GM03348 (cell line): ENCODE data around the gene ATP10A.

ENCODE experiments used
- DNase-seq: peaks from one replicate; pipeline ENCODE4 v3.0.0; 2012; ENCODE audit warnings: low spot score

Gene ATP10A

GRCh38 chr15:25739687-25740121 lies 123.4 kb downstream of the ATP10A start:
- DNase-seq, result peak; percentile 48

- DNase-seq, result no peak
Observed at GRCh38 chr15:25738171-25738965, 124.8 kb downstream of the ATP10A start.

- no peak for DNase-seq
Observed at GRCh38 chr15:25737218-25737643, 125.9 kb downstream of the ATP10A start.

GRCh38 chr15:25736461-25736860 lies 126.7 kb downstream of the ATP10A start:
- DNase-seq, result peak; percentile 41

GRCh38 chr15:25735550-25736384 lies 127.4 kb downstream of the ATP10A start:
- no peak for DNase-seq

GRCh38 chr15:25734680-25735355 lies 128.3 kb downstream of the ATP10A start:
- DNase-seq, result no peak

- DNase-seq, result no peak
Observed at GRCh38 chr15:25733856-25734679, 129.1 kb downstream of the ATP10A start.

GRCh38 chr15:25733036-25733855 lies 129.9 kb downstream of the ATP10A start:
- DNase-seq, result no peak

GRCh38 chr15:25732191-25732590 lies 130.9 kb downstream of the ATP10A start:
- DNase-seq, result no peak

GRCh38 chr15:25731411-25731810 lies 131.7 kb downstream of the ATP10A start:
- no peak for DNase-seq

GRCh38 chr15:25730918-25731317 lies 132.2 kb downstream of the ATP10A start:
- no peak for DNase-seq

GRCh38 chr15:25728816-25729215 lies 134.3 kb downstream of the ATP10A start:
- DNase-seq, result no peak

GRCh38 chr15:25727867-25728600 lies 135.1 kb downstream of the ATP10A start:
- no peak for DNase-seq

GRCh38 chr15:25727116-25727515 lies 136.0 kb downstream of the ATP10A start:
- no peak for DNase-seq

- no peak for DNase-seq
Observed at GRCh38 chr15:25725758-25726157, 137.4 kb downstream of the ATP10A start.

- DNase-seq, result no peak
Observed at GRCh38 chr15:25724899-25725298, 138.2 kb downstream of the ATP10A start.

GRCh38 chr15:25721605-25721955 lies 141.5 kb downstream of the ATP10A start:
- DNase-seq, result no peak

- DNase-seq, result no peak
Observed at GRCh38 chr15:25719101-25719985, 143.8 kb downstream of the ATP10A start.

GRCh38 chr15:25718597-25718996 lies 144.5 kb downstream of the ATP10A start:
- DNase-seq, result no peak
